SKM-1 treated with dmso at 0.1 percent for 144 hours (cell line): Measurements from ENCODE around the gene STX2.
"Not testable (repeated sequence)": the region's sequence is repeated elsewhere in the genome, so short reads cannot be mapped to it uniquely, and the experiment has no call there.

Experiments used
- DNase-seq: peaks from one replicate; lab custom pipeline; 2025; ENCODE audit not compliant: unreplicated experiment; lab: John Stamatoyannopoulos, UW

Gene STX2

DNA sequence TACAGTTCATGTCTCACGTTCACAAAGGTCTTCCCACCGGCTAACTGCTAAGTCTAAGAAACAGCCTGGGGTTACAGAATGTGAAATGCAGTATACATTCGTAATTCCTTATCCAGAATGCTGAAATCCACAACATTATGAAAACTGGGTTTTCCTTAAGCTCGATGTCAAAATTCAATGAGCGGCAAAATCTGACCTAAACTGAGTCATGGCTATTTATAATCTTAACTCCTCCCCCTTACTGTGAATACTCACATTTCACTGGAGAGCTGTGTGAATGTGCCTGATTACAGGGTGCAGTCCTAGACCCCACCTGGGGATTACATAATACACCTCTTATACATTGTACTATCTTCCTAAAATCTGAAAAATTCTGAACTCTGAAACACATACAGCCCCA, 35.3 kb downstream of the STX2 start:
- DNase-seq, result no peak

DNA sequence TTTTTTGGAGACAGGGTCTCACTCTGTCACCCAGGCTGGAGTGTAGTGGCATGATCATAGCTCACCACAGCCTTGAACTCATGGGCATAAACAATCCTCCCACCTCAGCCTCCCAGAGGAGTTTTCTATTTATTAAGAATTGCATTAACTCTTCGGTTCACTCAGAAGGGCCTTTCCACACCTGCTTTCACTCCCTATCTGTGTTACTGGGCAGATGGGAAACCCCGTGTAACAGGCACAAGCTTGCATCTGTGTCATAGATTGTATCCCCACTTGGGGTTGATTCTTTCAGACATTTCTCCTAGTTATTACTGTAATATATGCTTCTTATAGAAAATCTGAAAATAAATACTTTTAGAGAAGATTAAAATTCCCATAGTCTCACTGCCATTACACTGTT, 38.7 kb downstream of the STX2 start:
- DNase-seq, result no peak

GRCh38 chr12:130799051-130799450, 40.0 kb downstream of the STX2 start:
- no peak for DNase-seq

GRCh38 chr12:130796985-130797686, 41.9 kb downstream of the STX2 start:
- DNase-seq, result no peak

GRCh38 chr12:130795906-130796305, 43.1 kb downstream of the STX2 start:
- DNase-seq, result no peak

DNA sequence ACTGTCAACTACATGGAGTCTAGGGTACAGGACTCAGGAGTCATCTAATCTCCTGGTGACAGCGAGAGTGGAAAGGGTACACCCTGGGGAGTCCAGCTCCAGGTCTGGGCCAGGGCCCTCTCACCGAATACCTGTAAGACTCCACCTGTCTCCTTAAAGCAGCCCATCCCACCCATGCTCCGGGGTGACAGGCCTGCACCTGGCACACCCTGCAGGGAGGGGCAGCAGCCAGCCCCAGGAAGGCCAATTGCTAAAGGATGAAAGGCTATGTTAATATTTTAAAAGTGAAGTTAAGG, 45.5 kb downstream of the STX2 start:
- DNase-seq, result no peak

DNA sequence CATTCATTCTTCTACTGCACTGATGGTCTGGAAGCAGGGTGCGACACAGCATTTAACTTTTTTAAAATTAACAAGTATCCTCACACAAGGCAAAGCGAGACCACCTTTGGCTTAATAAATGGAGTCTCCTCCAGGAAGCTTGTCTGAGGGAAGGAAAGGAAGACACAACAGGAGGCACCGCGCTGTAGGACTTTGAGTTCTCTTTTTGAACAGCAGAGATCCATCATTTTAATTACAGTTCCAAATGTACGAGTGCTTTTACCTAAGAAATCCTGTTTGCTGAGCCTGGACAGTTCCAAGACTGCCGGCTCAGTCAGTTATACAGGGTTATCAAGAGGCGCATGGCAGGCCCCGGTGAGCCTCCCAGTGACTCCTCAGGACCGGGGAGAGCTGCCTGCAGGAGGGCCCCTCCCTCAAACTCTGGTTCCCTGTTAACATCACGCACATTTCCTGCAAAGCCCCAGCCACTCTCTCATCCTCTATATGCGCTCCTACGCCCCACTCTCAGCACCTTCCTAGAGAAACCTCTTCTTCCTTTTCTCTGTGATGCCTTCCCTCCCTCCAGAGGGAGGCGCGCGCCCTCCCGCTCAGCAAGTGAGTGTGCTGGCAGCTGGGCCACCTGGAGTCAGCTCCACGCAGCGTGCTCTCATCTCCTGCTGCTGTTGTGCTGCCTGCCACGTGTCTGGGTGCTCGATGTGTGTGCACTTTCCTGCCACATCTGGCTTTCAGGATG, 46.1 kb downstream of the STX2 start:
- no peak for DNase-seq

- no peak for DNase-seq
These were observed 47.4 kb downstream of the STX2 start for GRCh38 chr12:130791629-130792028.

GRCh38 chr12:130788515-130788914, 50.5 kb downstream of the STX2 start:
- no peak for DNase-seq

DNA sequence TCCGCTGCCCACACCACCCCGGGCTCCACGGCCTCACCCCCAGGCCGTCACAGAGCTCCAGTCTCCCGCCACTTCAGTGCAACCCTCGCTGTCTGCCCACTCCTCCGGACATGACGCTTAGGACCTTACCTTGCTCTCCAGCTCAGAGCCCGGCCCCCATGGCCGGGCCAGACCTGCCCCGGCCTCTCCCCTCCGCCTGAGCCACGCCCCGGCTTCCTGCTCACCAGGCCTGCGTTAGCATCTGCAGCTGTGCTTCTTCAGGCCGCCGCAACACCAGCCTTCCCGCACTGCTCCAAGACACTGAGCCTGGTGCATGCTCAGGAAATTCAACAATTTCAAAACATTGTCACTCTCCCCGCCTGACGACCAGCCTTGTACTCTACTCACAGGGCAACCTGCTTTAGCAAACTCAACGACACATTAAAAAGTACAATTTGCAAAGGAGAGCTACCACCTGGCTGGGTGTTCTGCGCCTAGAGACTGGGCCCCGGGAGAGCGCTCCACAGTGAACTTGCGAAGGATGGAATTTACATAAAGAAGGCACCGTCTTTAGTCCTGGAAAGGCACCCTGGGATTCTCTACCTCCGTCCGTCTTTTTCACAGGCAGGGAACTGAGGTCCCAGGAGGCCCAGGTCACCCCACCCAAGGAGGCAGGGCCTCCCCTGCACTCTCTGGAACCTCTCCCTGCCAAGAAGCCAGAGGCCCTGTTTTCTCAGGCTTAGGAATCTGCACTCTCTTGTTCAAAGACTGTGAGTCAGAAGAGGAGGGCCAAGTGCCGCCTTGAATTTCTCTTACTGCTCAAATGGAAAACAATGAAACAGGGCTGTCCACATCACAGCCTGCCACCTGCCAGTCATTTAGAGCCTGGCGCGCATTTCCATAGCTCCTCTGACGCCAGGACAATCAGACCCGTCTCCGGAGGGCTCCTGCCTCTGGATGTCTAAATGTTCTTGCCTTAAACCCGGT, 51.3 kb downstream of the STX2 start:
- DNase-seq, result no peak

DNA sequence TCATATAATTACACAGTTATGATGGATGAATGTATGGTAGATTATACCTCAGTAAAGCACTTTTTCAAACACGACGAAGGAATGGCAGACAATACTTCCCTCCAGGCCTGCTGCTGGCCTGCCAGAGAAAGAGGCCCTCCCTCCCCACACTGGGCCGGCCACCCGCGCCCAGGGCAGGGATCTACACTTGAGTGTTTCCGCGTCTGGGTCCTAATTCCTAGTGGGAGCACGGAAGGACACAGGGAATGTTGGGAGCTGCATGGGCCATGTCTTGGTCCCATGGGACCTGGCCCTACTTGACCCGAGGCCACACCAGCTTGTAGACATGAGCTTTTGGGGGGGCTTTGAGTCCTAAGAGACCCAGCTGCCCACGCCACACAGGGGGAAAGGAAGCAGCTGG, 52.0 kb downstream of the STX2 start:
- DNase-seq, result no peak

GRCh38 chr12:130783110-130783715, 55.8 kb downstream of the STX2 start:
- no peak for DNase-seq

DNA sequence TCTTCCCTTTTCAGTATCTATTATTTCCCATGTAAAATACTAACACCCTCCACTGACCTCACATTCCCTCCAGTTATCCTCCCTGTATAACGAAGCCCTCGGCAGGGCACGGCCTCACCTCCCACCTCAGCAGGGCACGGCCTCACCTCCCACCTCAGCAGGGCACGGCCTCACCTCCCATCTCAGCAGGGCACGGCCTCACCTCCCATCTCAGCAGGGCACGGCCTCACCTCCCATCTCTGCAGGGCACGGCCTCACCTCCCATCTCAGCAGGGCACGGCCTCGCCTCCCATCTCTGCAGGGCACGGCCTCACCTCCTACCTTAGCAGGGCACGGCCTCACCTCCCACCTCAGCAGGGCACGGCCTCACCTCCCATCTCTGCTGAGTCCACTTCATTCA, 56.8 kb downstream of the STX2 start:
- not testable (repeated sequence) for DNase-seq

DNA sequence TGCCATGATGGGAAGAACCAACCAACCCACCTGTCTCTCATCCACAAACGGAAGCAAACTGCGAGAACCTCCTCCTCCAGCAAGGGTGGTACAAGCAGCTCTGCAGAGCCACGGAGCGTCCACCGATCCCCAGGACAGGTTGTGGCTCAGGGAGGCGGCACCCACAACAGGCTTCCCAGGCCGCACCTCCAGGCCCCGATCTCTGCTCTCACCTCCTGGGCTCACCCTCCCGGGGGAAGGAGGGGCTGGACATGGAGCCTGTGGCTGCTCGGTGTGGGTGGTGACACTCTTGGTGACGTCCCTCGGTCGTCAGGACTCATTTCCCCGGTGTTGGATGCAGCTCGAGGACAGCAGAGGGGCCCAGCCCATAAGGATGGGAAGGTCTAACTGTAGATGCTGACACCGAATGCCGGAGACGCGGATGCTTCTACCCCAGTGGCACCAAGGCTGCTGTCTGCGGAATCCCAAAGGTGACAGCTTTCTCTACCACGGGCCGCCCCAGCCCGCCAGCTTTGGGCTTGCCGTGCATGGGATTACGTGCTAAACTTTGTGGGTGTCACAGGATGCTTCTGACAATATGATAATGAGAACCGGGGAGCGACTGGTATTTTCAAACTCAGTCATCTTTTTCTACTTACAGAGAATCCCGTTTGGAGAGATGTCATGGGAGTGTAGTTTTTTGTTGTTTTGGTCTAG, 58.0 kb downstream of the STX2 start:
- no peak for DNase-seq

- DNase-seq, result no peak
These were observed 58.7 kb downstream of the STX2 start for GRCh38 chr12:130780325-130780724.

- DNase-seq, result no peak
These were observed 60.3 kb downstream of the STX2 start for GRCh38 chr12:130778776-130779175.

GRCh38 chr12:130776857-130777339, 62.2 kb downstream of the STX2 start:
- no peak for DNase-seq

- DNase-seq, result no peak
These were observed 62.8 kb downstream of the STX2 start for GRCh38 chr12:130775953-130776856.

DNA sequence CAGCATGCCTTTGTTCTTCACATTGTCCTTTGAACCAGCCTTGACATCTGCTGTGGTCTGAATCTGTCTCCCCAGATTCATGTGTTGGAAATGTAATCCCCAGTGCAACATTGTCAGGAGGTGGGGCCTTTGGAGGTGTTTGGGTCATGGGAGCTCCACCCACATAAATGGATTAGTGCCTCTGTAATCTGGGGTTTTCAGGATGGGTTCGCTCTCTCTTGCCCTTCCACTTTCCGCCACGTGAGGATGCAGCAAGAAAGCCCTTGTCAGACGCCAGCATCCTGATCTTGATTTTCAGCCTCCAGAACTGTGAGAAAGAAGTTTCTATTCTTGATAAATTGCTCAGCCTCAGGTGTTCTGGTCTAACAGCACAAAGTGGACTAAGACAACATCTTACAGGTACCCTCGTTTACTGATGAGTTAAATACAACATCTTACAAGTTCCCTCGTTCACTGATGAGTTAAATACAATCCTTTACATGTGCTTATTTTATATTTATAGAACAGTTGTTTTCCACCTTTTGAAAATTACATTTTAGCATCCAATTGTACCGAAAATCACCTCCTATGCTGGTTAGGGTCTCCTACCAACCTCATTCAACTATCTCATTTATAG, 68.5 kb downstream of the STX2 start:
- no peak for DNase-seq
